Measurements from ENCODE around the gene EML2. TPM values are rescaled to one million over a fixed set of nuclear protein-coding genes. Genes with fewer than 3 reads are reported as not detected.

EML2 gene
- total and polyA plus RNA-seq, 10 of the 15 experiments (the other 5 are each of a cell fraction or from before 2014, with no cell fraction given) = 1.6 to 64.0 (median 27.5) TPM

DNA sequence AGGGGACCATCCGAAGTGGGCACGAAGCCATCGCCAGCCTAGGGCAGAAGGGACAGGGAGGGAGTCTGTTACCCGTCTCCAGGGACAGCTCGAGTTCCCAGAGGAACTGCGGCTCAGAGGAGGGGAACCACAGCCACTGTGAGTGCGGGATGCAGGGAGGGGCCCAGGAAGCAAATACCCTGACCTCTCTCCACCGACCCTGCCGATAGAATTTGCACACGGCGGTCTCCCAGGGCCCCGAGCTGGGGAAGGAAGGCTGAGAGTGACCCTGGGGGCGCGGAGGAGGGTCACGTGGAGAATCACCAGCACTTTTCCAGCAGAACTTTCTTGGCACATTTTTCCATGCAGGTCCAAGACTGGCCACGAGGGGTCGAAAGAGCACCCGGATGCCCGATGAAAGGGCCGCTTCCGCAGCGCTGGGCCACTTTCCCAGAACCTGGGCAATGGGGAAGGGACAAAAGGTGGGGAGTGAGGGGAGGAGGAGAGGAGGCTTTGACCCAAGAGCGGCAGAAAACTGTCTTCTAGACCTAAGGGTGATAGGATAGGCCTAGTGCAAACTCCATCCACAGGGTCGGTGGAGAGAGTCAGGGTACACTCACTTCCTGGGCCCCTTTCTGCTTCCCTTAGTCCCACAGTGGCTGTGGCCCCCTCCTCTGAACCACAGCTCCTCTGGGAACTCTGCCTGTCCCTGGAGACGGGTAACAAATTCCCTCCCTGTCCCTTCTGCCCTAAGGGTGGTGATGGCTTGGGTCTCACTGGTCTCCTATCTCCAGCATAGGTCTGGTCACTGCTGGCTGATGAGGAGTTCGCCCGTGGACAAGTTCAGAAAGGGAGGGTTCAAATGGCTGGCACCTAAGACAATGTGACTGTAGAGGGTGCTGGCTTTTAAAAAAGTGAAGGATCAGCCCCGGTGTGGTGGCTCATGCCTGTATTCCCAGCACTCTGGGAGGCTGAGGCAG is 31.8 kb downstream of the EML2 start (continued):
- TF ChIP-seq, protein P1, sequence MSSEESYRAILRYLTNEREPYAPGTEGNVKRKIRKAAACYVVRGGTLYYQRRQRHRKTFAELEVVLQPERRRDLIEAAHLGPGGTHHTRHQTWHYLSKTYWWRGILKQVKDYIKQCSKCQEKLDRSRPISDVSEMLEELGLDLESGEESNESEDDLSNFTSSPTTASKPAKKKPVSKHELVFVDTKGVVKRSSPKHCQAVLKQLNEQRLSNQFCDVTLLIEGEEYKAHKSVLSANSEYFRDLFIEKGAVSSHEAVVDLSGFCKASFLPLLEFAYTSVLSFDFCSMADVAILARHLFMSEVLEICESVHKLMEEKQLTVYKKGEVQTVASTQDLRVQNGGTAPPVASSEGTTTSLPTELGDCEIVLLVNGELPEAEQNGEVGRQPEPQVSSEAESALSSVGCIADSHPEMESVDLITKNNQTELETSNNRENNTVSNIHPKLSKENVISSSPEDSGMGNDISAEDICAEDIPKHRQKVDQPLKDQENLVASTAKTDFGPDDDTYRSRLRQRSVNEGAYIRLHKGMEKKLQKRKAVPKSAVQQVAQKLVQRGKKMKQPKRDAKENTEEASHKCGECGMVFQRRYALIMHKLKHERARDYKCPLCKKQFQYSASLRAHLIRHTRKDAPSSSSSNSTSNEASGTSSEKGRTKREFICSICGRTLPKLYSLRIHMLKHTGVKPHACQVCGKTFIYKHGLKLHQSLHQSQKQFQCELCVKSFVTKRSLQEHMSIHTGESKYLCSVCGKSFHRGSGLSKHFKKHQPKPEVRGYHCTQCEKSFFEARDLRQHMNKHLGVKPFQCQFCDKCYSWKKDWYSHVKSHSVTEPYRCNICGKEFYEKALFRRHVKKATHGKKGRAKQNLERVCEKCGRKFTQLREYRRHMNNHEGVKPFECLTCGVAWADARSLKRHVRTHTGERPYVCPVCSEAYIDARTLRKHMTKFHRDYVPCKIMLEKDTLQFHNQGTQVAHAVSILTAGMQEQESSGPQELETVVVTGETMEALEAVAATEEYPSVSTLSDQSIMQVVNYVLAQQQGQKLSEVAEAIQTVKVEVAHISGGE (CRISPR knock-in tag; IDR thresholded peaks at IDR 0.05) = no peak
- no peak for TF ChIP-seq GABPA (IDR thresholded peaks at IDR 0.05; ENCODE audit: low read depth)
- TF ChIP-seq, protein P2, sequence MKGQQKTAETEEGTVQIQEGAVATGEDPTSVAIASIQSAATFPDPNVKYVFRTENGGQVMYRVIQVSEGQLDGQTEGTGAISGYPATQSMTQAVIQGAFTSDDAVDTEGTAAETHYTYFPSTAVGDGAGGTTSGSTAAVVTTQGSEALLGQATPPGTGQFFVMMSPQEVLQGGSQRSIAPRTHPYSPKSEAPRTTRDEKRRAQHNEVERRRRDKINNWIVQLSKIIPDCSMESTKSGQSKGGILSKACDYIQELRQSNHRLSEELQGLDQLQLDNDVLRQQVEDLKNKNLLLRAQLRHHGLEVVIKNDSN (IDR thresholded peaks at IDR 0.05; ENCODE audit: borderline replicate concordance, extremely low read length, insufficient read depth, low read depth, low read length) = peak; percentile 32
- TF ChIP-seq PAX8 (IDR thresholded peaks at IDR 0.05) = no peak
- no peak for TF ChIP-seq KLF5 (IDR thresholded peaks at IDR 0.05; ENCODE audit: partially characterized antibody)
- TF ChIP-seq YY1 (IDR thresholded peaks at IDR 0.05; ENCODE audit: low read depth, low read length) = 0 out of 2 replicates have a peak, but pooled peaks have one; percentile 14

Measured in GM12878 (cell line).